BE2C (cell line): Measurements from ENCODE around the gene ZNF581.

Source experiments
- DNase-seq: peaks from one replicate; pipeline ENCODE4 v3.0.0-alpha.2; 2020
- H3K27me3 ChIP-seq: fragments of 250-450 bp; sonication (Bioruptor Pico); 2 replicates; pipeline ENCODE4 v1.5.1; 2020; ENCODE audit warnings: mild to moderate bottlenecking
- H3K36me3 ChIP-seq: fragments of 250-450 bp; sonication (Bioruptor Pico); 2 replicates; pipeline ENCODE4 v1.5.1; 2020; ENCODE audit warnings: mild to moderate bottlenecking
- H3K4me1 ChIP-seq: fragments of 250-450 bp; sonication (Bioruptor Pico); 2 replicates; pipeline ENCODE4 v1.5.1; 2020
- H3K4me3 ChIP-seq: 2 replicates; pipeline ENCODE4 v1.5.1; 2011; ENCODE audit warnings: low read depth, low read length
- H3K9me3 ChIP-seq: fragments of 250-450 bp; sonication (Bioruptor Pico); 2 replicates; pipeline ENCODE4 v1.5.1; 2020
- CTCF ChIP-seq: IDR thresholded peaks from 2 replicates; pipeline ENCODE4 v1.5.1; 2012; ENCODE audit warnings: mild to moderate bottlenecking, low read depth, low read length

Gene ZNF581

GRCh38 chr19:55654868-55655647, 11.6 kb downstream of the ZNF581 start, which contains the start of gene U2AF2:
Gene U2AF2 (plus strand): TSS chr19:55655035. CDS start chr19:55655105, 70 bp downstream.
- no peak for TF ChIP-seq CTCF

GRCh38 chr19:55655648-55656040, 12.2 kb downstream of the ZNF581 start:
- peaks cover 47% of the 10 kb centered on the region for H3K36me3 ChIP-seq
- no peaks in the 10 kb centered on the region for H3K4me1 ChIP-seq
- no peak for DNase-seq
- no peak for TF ChIP-seq CTCF
- peak overlapping the region; percentile 99 for H3K4me3 ChIP-seq
- H3K9me3 ChIP-seq, result no peaks in the 10 kb centered on the region
- no peaks in the 10 kb centered on the region for H3K27me3 ChIP-seq

More at GRCh38 chr19:55654868-55655647, 11.6 kb downstream of the ZNF581 start, which contains the start of gene U2AF2:
- DNase-seq, result peak; percentile 97
- peak within 1 kb of the TSS; percentile 99 for H3K4me3 ChIP-seq
- no peaks in the 10 kb centered on the region for H3K9me3 ChIP-seq
- no peaks in the 10 kb centered on the region for H3K27me3 ChIP-seq
- H3K36me3 ChIP-seq, result peaks cover 41% of the 10 kb centered on the region
- no peaks in the 10 kb centered on the region for H3K4me1 ChIP-seq

- DNase-seq, result no peak
- no peak for TF ChIP-seq CTCF
- no peaks in the 10 kb centered on the region for H3K4me1 ChIP-seq
- H3K4me3 ChIP-seq, result peak overlapping the region; percentile 99
- H3K9me3 ChIP-seq, result no peaks in the 10 kb centered on the region
- H3K27me3 ChIP-seq, result no peaks in the 10 kb centered on the region
- H3K36me3 ChIP-seq, result peaks cover 56% of the 10 kb centered on the region
Measured at GRCh38 chr19:55656552-55656951, 13.1 kb downstream of the ZNF581 start.

GRCh38 chr19:55656988-55657747, 13.7 kb downstream of the ZNF581 start:
- H3K4me3 ChIP-seq, result peak overlapping the region; percentile 99
- TF ChIP-seq CTCF, result no peak
- no peaks in the 10 kb centered on the region for H3K27me3 ChIP-seq
- H3K9me3 ChIP-seq, result no peaks in the 10 kb centered on the region
- no peaks in the 10 kb centered on the region for H3K4me1 ChIP-seq
- peaks cover 62% of the 10 kb centered on the region for H3K36me3 ChIP-seq
- no peak for DNase-seq

- H3K4me1 ChIP-seq, result no peaks in the 10 kb centered on the region
- no peaks in the 10 kb centered on the region for H3K27me3 ChIP-seq
- peaks cover 78% of the 10 kb centered on the region for H3K36me3 ChIP-seq
- TF ChIP-seq CTCF, result no peak
- no peak overlapping the region for H3K4me3 ChIP-seq
- H3K9me3 ChIP-seq, result no peaks in the 10 kb centered on the region
- DNase-seq, result no peak
Measured at GRCh38 chr19:55658846-55659459, 15.5 kb downstream of the ZNF581 start.
